Putamen (tissue), 1 donor: ENCODE data around the gene EBNA1BP2.
"Not testable (repeated sequence)": the region's sequence is repeated elsewhere in the genome, so short reads cannot be mapped to it uniquely, and the experiment has no call there.

ENCODE experiments used
- DNase-seq: peaks from one replicate; pipeline ENCODE4 v3.0.0-alpha.2; 2016; ENCODE audit warnings: low spot score

Gene EBNA1BP2, protein sequence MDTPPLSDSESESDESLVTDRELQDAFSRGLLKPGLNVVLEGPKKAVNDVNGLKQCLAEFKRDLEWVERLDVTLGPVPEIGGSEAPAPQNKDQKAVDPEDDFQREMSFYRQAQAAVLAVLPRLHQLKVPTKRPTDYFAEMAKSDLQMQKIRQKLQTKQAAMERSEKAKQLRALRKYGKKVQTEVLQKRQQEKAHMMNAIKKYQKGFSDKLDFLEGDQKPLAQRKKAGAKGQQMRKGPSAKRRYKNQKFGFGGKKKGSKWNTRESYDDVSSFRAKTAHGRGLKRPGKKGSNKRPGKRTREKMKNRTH

DNA sequence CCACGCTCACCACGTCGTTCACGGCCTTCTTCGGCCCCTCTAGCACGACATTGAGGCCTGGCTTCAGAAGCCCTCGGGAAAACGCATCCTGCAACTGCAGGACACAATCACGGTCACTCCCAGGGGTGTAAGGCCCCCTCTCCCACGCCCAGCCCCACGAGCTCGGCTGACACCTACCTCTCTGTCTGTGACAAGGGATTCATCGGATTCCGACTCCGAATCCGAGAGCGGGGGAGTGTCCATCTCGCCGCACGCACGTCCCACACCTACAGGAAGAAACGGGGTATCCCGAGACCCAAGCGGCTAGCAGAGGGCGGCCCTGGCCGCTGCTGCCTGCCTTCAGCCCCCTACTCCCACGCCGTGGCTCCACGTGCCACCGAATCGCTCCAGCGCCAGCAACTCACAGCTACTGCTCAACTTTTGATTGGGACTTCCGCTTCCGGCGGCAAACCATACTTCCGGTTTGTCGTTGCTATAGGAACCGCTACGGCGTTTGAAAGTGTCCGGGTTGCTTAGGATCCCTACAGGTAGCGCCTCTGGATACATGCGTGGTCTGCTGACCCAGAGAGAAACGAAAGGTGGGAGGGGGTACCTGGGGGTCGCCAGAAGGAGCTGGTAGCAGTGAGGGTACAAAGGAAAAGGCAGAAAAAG is at the start of gene EBNA1BP2, which contains the start of gene CFAP57:
TSS of gene EBNA1BP2 (minus strand) at position 415 of the 651 bp plus-strand sequence. CDS start at position 243, 172 bp downstream.
TSS of gene CFAP57 (plus strand) at position 455 of the 651 bp plus-strand sequence. CDS start 424 bp downstream, outside the sequence.
- DNase-seq: peak; percentile 93

GRCh38 chr1:43221797-43222196 is 49.7 kb upstream of the EBNA1BP2 start:
- DNase-seq: no peak

- no peak for DNase-seq
These were observed 49.1 kb upstream of the EBNA1BP2 start for GRCh38 chr1:43220905-43221778.

GRCh38 chr1:43217747-43218146 is 45.7 kb upstream of the EBNA1BP2 start:
- no peak for DNase-seq

- no peak for DNase-seq
These were observed 42.7 kb upstream of the EBNA1BP2 start for GRCh38 chr1:43214501-43215444.

DNA sequence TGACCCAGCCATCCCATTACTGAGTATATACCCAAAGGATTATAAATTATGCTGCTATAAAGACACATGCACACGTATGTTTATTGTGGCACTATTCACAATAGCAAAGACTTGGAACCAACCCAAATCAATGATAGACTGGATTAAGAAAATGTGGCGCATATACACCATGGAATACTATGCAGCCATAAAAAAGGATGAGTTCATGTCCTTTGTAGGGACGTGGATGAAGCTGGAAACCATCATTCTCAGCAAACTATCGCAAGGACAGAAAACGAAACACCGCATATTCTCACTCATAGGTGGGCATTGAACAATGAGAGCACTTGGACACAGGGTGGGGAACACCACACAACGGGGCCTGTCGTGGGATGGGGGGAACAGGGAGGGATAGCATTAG is 36.2 kb upstream of the EBNA1BP2 start:
- DNase-seq: not testable (repeated sequence)

GRCh38 chr1:43207229-43207853 is 35.3 kb upstream of the EBNA1BP2 start:
- no peak for DNase-seq

- DNase-seq: no peak
These were observed 34.6 kb upstream of the EBNA1BP2 start for GRCh38 chr1:43206600-43207228.

DNA sequence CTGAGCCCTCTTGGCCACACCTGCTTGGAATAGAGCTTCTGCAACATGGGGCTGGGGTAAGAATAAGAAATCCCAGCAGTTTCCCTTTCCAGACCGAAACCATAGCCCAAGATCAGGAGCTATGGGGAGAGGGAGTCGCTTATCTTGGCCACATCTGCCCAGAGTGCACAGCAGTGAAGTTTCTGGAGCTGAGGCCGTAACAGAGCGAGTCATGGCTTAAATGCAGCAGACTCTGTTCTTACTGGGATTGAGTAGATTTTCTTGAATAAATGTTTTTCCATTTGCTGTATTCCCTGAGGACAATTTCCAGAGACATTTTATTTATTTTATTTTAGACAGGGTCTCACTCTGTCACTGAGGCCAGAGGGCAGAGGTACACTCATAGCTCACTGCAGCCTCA is 33.6 kb upstream of the EBNA1BP2 start:
- no peak for DNase-seq

GRCh38 chr1:43204394-43204793 is 32.3 kb upstream of the EBNA1BP2 start:
- no peak for DNase-seq

GRCh38 chr1:43203859-43204258 is 31.8 kb upstream of the EBNA1BP2 start:
- DNase-seq: no peak

GRCh38 chr1:43199093-43199726 is 27.1 kb upstream of the EBNA1BP2 start:
- no peak for DNase-seq

DNA sequence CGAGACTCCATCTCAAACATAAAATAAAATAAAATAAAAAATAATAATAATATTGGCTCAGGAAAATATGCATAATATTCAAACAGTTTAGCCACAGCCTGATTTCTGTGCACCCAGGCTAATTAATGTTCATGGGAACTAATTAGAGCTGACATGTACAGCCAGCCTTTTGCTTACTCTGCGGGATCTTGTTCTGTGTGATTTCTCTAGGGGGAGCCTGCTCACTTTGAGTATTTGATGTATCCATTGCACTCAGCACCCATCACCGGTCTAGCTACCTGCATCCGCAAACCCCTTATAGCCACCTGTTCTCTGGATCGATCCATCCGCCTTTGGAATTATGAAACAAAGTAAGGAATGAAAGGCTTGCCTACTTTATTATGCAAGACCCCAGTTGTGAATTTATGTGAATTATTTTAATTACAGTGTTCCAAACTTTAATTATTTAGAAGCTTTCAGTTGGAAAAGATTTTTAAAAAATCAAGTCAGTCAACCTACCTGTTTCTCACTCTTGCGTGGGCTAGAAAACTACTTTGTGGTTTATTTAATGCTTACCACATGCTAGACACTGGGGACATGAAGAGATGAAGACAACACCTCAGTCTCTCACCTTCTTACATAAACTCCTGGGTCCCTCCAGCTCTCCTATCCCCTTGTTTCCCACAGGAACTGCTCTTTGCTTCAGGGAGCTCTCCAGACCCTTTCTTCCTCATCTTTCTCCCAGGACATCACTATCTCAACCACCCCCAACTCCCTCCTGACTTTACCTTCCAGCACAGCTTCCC is 25.4 kb upstream of the EBNA1BP2 start:
- no peak for DNase-seq

- DNase-seq: no peak
These were observed 22.4 kb upstream of the EBNA1BP2 start for GRCh38 chr1:43194509-43194908.

GRCh38 chr1:43188106-43188505 is 16.0 kb upstream of the EBNA1BP2 start:
- DNase-seq: no peak

DNA sequence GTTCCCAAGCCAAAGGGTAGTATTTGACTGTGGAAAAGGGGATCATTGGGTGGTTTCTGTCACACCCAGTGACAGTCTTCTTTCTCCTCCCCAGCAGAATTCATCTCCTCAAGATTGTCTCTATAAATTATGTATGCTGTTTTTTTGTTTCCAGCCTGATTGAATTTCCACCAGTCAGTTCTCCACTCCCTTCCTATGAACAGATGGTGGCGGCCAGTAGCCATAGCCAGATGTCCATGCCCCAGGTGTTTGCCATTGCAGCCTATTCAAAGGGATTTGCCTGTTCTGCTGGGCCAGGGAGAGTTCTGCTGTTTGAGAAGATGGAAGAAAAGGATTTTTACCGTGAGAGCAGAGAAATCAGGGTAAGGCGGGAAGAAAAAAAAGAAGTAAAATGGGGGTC is 12.9 kb upstream of the EBNA1BP2 start:
- no peak for DNase-seq

GRCh38 chr1:43184388-43184787 is 12.3 kb upstream of the EBNA1BP2 start:
- DNase-seq: no peak

DNA sequence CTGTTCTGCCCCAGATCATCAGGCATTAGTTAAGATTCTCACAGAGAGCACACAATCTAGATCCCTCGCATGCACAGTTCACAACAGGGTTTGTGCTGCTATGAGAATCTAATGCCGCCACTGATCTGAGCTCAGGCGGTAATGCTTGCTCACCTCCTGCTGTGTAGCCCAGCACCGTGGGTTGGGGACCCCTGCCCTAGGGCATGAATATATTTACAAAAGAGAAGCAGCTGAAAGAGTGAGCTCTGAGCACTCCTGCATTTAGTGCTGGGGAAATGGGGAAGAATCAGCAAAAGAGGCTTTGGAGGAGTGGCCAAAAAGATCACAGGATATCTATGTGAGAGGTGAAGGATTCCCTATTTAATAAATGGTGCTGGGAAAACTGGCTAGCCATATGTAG is 5.6 kb upstream of the EBNA1BP2 start:
- no peak for DNase-seq

DNA sequence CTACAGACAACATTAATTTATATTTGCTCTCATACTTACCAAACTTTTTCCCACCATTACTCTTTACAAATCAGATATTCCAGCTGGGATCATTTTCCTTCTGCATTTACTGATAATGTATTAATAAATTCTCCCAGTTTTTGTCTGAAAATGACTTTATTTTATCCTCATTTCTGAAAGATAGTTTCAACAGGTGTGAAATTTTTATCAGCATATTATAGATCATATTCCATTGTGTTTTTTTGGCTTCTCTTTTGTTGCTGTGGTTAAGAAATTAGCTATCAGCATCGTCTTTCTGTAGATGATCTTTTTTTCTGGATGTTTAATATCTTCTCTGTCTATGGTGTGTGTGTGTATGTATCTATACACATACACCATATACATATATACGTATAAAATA is 2.8 kb upstream of the EBNA1BP2 start:
- DNase-seq: no peak
